HG02798 (cell line): Measurements from ENCODE around the gene GCNT1.
"Not testable (repeated sequence)": the region's sequence is repeated elsewhere in the genome, so short reads cannot be mapped to it uniquely, and the experiment has no call there.

Experiments used
- ATAC-seq: cut with Tn5 transposase; IDR thresholded peaks from one replicate; pipeline ENCODE4 v1.9.1; 2021; ENCODE audit warnings: mild to moderate bottlenecking; ENCODE audit not compliant: unreplicated experiment, poor library complexity

GCNT1 gene

DNA sequence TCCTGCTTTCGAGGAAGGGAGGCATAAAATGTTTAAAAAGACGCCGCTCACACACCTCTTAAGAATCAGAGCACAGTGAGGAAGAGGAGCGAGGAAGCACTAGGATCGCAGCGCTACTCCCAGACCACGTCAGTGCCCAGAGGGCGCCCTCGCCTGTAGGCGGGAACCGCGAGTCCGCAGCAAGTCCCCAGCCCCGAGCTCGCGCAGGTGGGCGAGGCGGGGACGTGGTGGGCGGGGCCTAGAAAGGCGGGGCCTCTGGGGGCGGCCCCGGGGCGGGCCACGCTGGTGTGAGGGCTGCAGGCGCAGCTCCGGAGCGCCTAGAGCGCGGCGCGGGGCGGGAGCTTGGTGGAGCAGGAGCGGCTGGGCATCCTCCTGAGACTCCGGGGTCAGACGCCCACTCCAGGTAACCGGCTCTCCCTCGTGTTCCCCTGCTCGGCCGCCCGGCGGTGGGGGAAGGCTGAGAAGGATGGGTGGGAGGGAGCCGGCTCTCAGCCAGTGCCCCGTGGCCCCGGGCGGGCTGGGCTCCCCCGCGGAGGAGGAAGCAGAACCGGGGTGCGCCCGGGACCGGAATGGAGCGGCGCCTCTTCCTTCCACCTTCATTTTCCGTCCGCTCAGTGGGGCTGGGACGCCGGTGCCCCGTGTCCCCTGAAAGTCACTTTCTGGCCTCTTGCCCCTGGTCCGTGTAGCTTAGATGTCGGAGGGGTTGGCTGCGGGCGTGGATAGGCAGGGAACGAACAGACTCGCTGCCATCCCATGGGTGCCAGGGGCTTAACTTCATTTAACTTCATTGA lies at the start of gene GCNT1:
Gene GCNT1, plus strand, starts transcription at position 280 of the 791 bp plus-strand sequence. CDS start 43,200 bp downstream, outside the sequence.
- ATAC-seq: peak; percentile 90

DNA sequence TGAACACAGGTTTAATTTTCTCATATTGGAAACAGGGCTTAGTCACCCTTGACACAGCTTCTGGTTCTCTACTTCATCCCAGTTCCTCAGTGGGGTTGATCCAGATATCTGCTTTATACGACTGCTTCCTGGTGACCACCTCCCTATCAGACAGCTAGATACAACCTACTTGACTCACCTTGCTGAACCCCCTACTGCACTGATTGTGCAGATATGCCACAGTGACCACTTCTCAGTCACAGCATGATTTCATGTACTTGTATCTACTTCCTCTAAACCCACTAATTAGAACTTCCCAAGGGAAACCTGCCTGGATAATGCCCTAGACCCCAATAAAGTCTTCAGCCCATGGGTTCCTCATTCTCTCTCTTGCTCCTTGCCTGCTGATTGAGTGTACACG lies 46.3 kb upstream of the GCNT1 start:
- no peak for ATAC-seq

DNA sequence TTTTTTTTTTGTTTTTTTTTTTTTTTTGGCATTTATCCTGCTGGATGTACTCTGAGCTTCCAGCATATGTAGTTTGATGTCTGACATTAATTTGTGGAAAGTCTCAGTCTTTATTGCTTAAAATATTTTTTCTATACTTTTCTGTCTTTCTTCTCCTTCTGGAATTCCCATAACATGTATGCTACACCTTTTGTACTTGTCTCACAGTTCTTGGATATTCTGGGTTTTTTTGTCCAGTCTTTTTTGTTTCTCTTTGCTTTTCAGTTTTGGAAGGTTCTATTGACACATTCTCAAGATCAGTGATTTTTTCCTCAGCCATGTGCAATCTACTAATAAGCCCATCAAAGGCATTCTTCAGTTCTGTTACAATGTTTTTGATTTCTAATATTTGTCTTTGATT lies 45.3 kb upstream of the GCNT1 start:
- ATAC-seq: no peak

DNA sequence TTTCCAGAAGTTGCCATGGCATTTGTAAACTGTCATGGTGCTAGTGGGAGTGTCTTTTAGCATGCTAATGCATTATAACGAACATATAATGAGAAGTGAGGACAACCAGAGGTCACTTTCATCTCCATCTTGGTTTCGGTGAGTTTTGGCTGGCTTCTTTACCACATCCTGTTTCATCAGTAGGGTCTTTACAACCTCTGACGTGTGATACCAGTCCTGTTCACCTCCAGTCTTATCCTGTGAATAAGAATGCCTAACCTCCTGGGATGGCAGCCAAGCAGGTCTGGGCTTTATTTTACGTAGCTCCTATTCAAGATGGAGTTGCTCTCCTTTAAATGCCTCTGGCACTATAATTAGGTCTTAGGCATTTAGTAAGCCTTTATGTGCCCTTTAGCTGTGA lies 44.3 kb upstream of the GCNT1 start:
- peak; percentile 74 for ATAC-seq

DNA sequence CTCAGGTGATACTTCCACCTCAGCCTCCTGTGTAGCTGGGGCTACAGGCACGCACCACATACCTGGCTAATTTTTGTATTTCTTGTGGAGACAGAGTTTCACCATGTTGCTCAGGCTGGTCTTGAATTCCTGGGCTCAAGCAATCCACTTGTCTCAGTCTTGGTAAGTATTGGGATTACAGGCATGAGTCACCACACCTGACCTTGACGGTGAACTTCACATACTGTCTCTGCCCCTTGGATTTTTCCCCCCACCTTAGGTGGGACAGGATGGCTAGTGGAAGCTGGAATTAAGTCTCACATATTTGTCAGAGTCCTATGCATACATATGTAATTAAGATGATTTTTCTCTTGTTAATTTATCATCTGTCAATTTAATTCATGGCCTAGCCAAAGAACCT lies 43.8 kb upstream of the GCNT1 start:
- ATAC-seq: no peak

DNA sequence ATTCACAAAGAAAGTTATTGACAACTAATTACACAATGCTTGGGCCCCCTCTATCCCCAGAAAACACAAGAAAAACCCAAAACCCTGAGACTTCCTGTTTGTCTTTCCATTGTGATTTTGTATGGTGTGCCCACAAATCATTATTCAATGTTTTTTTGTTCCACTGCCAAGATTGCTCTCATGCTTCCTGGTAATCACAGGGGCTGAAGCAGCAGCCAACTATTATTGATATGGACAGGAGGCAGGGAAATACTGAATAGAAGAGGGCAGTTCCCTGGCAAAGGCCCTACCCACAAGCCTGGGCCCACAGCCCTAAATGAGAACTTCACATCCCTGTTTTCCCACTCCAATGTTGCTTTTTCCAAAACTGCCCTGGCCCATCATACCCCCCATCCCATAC lies 43.3 kb upstream of the GCNT1 start:
- no peak for ATAC-seq

DNA sequence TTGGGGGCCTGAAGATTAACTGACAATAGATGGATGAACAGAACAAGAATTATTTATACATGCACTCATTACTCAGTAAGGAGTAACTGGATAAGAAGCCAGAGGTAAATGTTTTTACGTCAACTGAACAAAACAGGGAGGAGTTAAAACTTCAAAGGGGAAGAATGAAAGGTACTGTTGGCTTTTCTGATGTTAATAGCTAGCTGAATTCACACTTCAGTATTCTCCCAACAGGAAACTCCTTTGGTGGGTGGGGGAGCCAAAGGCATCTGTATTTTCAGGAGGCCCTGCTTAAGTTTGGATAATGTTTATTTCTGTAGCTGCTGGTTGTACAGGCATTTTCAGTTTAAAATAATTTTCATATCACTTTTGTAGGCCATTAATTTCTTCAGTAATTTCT lies 41.6 kb upstream of the GCNT1 start:
- ATAC-seq: no peak

DNA sequence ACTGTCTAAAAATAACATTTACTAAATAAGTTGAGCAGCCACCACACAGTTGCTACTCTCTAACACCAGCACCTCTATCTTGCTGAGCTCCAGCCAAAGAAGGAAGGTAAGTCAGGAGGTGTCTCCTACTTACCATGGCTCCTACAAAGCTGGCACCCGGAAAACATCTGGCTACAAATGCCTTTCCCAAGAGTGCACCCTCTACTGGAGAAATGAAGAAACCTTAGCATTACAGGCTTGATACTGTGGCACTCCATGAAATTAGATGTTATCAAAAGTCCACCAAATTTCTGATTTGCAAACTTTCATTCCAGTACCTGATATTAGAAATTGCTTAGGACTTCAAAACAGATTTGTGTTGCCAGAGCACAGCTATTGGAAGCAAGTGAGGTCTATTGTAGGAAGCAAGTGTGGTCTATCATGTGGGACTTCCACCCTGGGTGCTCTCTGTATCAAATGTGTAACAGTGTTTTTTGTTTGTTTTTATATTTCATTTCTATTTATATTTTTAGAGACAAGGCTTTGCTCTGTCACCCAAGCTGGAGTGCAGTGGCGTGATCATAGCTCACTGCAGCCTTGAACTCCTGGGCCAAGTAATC lies 39.1 kb upstream of the GCNT1 start:
- ATAC-seq: no peak

DNA sequence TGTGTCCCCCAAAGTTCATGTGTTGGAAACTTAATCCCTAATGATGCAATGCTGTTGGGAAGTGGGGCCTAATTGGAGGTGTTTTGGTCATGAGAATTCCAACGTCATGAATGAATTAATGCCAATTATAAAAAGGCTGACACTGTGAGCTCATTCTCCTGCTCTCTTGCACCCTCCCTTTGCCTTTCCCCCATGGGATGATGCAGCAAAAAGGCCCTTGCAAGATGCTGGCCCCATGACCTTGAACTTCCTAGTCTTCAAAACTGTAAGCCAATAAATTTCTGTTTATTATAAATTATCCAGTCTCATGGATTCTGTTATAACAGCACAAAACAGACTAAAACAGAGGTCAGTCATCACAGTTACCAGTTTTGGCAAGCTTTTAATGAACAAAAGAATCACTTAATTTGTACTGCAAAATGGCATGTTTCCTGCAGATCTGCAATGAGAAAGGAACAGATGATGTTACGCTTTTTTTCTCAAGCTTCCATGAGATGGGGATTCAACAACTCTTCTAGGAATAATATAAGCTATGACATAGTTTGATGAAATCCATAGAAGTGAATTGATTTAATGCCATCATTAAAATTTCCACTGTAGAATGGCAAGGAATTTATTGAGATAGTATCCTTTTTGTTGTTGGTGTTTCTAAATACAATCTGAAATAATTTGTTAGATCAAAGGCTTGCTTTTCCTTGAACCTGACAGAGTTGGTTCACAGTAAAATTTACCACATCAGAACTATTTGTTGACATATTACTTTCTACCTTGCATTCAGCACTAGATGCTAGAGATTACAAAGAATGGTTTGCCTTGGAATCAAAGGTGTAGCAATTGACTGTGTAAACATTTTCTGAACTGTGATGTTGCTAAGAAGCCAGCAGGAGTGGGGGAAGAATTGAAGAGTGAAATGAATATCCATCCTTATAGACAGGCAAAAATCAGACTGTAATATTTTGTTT lies 35.5 kb upstream of the GCNT1 start:
- no peak for ATAC-seq

DNA sequence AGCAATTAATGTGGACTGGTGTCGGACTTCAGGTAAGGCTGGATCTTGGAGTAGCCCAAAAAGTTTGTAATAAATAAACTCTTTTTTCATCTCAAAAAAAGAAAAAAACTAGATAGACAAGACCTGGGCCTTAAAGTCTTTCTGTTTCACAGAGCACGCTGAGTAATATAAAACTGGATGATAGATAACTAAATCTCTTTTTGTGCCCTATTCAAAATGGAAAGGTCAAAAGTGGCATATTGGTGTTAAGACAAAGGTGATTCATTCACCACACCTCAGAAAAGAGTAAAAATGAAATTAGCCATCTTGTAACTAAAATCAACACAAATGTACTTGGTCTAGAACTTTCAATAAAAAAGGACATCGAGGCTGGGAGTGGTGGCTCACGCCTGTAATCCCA lies 34.5 kb upstream of the GCNT1 start:
- no peak for ATAC-seq

DNA sequence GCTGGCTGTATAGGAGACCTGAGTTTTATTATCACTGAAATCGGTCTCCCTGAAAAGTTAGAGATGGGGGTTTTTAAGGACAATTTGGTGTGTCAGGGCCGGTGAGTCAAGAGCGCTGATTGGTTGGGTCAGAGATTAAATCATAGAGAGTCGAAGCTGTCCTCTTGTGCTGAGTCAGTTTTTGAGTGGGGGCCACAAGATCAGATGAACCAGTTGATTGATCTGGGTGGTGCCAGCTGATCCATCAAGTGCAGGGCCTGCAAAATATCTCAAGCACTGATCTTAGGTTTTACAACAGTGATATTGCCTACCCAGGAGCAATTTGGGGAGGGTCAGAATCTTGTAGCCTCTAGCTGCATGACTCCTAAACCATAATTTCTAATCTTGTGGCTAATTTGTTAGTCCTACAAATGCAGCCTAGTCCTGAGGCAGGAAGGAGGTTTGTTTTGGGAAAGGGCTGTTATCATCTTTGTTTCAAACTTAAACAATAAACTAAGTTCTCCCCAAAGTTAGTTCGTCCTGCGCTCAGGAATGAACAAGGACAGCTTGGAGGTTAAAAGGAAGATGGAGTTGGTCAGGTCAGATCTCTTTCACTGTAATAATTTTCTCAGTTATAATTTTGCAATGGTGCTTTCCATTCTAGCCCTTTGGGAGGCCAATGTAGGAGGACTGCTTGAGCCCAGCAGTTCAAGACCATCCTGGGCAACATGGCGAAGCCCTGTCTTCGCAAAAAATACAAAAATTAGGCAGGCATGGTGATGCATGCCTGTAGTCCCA lies 33.1 kb upstream of the GCNT1 start:
- ATAC-seq: no peak

DNA sequence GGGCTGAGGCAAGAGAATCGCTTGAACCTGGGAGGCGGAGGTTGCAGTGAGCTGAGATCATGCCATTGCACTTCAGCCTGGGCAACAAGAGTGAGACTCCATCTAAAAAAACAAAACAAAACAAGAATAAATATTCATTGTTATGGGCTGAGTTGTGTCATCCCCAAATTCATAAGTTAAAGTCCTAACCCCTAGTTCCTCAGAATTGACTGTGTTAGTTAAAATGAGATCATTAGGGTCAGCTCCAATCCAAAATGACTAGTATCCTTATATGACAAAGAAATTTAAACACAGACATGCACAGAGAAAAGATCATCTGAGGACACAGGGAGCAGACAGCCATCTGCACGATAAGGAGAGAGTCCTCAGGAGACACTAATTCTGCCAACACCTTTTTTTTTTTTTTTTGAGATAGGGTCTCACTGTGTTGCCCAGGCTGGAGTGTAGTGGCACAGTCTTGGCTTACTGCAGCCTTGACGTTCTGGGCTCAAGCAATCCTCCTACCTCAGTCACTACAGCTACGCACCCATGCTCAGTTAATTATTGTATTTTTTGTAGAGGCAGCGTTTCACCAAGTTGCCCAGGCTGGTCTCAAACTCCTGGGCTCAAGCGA lies 32.1 kb upstream of the GCNT1 start:
- ATAC-seq: no peak

DNA sequence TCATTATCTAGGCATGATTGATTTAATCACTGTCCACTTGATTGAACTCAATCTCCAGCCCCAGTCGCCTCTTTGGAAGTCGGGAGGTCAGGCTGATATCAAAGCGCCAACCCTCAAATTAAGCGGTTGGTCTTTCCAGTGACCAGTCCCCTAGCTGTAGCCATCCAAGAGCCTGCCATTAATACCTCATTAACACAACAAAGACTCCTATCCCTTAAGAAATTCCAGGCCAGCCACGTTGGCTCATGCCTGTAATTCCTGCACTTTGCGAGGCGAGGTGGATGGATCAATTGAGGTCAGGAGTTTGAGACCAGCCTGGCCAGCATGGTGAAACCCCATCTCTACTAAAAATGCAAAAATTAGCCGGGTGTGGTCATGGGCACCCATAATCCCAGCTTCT lies 27.4 kb upstream of the GCNT1 start:
- no peak for ATAC-seq

DNA sequence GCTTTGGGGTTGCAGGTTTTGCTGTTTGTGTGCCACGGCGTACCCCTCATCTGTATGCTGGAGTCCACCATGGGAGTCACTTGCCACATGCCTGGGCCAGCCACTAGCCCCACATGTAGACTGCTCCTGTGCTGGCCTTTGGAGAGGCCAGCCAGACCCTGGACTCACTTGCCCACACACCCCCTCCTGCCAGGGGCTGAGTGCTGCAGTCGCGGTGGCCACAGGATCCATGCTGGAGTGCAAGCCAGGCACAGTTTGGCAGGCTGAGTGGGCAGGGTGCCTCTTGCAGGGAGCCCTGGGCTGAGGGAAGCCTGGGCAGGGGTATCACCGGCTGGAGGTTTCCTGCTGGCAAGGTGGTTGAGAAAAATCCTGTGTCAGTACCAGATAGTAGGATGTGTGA lies 25.6 kb upstream of the GCNT1 start:
- ATAC-seq: no peak

DNA sequence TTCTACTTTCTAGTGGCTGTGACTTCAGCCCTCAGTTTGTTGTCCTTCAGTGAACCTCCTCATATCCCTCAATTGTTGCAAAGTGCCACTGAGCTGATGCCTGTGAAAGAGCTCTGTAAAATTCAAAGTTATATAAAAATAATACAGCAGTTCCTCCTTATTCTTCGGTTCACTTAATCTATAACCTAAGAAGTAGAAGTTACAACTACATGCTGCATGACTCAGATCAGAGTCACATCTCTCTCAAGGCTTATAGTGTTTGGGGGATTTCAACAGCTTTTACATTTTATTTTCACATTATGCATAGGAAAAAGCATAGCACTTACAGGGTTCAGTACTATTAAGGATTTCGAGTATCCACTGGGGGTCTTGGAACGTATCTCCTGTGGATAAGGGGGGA lies 25.1 kb upstream of the GCNT1 start:
- ATAC-seq: no peak

DNA sequence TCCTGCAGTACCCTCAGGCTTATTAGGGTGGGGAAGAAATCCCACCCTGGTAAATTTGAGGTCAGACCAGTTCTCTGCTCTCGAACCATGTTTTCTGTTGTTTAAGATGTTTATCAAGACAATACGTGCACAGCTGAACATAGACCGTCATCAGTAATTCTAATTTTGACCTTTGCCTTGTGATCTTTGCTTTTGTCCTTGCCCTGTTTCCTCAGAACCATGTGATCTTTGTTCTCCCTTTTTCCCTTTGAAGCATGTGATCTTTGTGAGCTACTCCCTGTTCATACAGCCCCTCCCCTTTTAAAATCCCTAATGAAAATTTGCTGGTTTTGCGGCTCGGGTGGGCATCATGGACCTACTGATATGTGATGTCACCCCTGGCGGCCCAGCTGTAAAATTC lies 24.1 kb upstream of the GCNT1 start:
- not testable (repeated sequence) for ATAC-seq

DNA sequence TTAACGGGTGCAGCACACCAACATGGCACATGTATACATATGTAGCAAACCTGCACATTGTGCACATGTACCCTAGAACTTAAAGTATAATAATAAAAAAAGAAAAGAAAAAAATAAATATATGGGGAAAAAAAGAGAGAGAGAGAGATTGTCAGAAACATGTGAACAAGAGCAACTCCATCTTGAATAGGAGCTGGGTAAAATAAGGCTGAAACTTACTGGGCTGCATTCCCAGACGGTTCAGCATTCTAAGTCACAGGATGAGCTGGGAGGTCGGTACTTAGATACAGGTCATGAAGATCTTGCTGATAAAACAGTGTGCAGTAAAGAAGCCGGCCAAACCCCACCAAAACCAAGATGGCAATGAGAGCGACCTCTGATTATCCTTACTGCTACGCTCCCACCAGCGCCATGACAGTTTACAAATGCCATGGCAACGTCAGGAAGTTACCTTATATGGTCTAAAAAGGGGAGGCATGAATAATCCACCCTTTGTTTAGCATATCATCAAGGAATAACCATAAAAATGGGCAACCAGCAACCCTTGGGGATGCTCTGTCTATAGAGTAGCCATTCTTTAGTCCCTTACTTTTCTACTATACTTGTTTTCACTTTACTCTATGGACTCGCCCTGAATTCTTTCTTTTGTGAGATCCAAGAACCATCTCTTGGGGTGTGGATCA lies 21.8 kb upstream of the GCNT1 start:
- not testable (repeated sequence) for ATAC-seq

DNA sequence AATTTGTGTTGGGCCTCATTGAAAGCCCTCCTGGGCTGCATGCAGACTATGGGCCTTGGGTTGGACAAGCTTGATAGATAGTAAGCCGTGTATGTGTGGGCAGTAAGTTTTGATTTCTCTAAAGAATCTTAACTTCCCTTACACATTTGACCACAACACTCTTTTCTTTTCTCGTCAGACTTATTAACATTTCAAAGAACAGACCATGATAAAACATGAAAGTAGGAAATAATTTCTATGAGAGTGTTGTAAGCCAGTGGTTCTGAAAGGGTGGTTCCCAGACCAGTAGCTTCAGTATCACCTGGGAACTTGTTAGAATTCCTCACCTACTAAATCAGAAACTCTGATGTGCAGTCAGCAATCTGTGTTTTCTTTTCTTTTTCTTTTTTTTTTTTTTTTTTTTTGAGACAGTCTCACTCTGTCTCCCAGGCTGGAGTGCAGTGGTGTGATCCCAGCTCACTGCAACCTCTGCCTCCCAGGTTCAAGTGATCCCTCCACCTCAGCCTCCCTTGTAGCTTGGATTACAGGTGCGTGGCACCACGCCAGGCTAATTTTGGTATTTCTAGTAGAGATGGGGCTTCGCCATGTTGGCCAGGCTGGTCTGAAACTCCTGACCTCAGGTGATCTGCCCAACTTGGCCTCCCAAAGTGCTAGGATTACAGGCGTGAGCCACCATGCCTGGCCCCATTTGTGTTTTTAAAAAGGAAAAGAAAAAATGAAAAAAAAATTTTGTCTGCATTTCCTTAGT lies 20.0 kb upstream of the GCNT1 start:
- peak; percentile 78 for ATAC-seq
